NCI-H446 (cell line): ENCODE measurements around the gene HES4.
"Not testable (repeated sequence)": the region's sequence is repeated elsewhere in the genome, so short reads cannot be mapped to it uniquely, and the experiment has no call there.

Experiments
- DNase-seq, 2 experiments: peaks; one replicate each; lab custom pipeline; 2025; lab: John Stamatoyannopoulos, UW

HES4 gene

GRCh38 chr1:978835-979743, 20.8 kb downstream of the HES4 start:
- no peak for DNase-seq

- DNase-seq, result peak in 1 of 2 experiments; percentile 41
Observed at GRCh38 chr1:978069-978834, 21.6 kb downstream of the HES4 start.

- not testable (repeated sequence) for DNase-seq
Observed at GRCh38 chr1:976791-977190, 23.1 kb downstream of the HES4 start.

- DNase-seq, result peak in 1 of 2 experiments; percentile 85
Observed at GRCh38 chr1:975896-976683, 23.8 kb downstream of the HES4 start.

GRCh38 chr1:975365-975764, 24.5 kb downstream of the HES4 start:
- no peak for DNase-seq

GRCh38 chr1:974687-975328, 25.1 kb downstream of the HES4 start:
- no peak for DNase-seq

GRCh38 chr1:974293-974640, 25.6 kb downstream of the HES4 start:
- no peak for DNase-seq

- DNase-seq, result no peak
Observed at GRCh38 chr1:973459-974292, 26.2 kb downstream of the HES4 start.

GRCh38 chr1:972726-973458, 27.0 kb downstream of the HES4 start:
- DNase-seq, result no peak

GRCh38 chr1:971751-972506, 28.0 kb downstream of the HES4 start:
- no peak for DNase-seq

GRCh38 chr1:970973-971730, 28.7 kb downstream of the HES4 start:
- DNase-seq, result no peak

GRCh38 chr1:970242-970972, 29.5 kb downstream of the HES4 start:
- DNase-seq, result no peak

- DNase-seq, result no peak
Observed at GRCh38 chr1:969260-969855, 30.5 kb downstream of the HES4 start.

GRCh38 chr1:967466-968343, 32.2 kb downstream of the HES4 start:
- no peak for DNase-seq

GRCh38 chr1:966704-967300, 33.1 kb downstream of the HES4 start:
- no peak for DNase-seq

- DNase-seq, result no peak
Observed at GRCh38 chr1:966135-966703, 33.7 kb downstream of the HES4 start, which contains the start of gene PLEKHN1. PLEKHN1 (plus strand) TSS chr1:966482; CDS start chr1:966532, 50 bp downstream.
